ENCODE measurements around the gene CIAO2A. TPM values are rescaled to one million over a fixed set of nuclear protein-coding genes. Genes with fewer than 3 reads are reported as not detected.

CIAO2A gene
- total RNA-seq, 2 donors from 2014 or later: 86.5 to 106 TPM

DNA sequence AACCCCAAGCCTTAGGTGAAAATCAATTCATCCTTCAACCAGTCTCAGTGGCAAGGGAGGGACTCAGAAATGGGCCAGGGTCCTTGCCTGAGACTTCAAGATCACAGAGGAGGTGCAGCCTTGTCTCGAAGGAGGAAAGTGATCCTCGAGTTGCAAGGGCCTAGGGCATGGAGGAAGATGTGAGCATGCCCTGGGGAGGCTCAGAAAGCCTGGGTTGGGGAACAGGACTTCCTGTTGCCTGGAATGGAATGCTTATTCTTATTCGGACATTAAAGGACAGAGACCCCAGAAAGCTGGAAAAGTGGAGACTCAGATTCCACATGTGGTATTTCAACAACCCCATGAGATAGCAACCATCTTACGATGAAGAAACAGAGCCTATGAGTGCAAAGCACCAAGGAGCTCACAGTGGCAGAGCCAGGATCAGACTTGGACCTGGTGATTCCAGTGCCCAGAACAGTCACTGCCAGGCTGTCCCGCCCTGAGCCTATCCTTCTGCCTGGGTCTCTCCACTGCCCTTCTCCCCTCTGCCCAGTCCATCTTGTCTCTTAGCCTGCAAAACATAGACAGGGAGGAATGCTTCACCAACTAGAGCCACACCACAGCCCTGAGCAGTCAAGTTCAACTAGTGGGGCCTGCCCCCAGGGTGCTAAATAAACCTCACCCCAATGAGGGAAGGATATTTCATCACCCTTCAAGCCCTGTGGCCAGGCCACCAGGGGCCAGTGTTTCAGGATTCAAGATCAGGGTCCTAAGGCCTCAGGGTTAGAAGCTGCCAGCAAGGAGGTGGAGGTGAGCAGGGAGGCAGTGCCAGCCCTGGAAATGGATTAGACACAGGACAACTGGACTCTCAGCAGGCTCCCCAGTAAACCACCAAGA is 69.2 kb downstream of the CIAO2A start:
- DNase-seq (no peak), ATAC-seq (no peak)
- intact Hi-C loops (cut with DNase I, micrococcal nuclease): no loop called here

DNA sequence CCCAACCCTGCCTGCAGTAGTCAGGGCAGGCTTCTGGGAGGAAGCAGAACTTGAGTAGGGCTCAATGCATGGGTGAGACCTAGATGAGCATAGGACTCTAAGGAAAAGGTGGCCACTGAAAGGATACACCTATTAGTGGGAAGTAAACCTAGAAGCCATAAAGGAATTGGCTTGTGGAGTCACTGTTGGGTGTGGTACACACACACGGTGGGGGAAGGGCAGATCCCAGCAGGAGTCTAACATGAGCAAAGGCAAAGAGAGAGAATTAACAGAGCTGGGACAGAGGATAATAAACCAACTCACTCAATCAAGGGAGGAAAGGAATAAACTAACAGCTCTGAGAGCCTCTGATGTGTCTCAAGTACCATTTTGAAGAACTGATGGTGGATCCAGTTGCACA is 70.4 kb downstream of the CIAO2A start:
- ATAC-seq: peak; percentile 82
- intact Hi-C loops (cut with DNase I, micrococcal nuclease): no loop called here
- DNase-seq: peak; percentile 81 to 86

DNA sequence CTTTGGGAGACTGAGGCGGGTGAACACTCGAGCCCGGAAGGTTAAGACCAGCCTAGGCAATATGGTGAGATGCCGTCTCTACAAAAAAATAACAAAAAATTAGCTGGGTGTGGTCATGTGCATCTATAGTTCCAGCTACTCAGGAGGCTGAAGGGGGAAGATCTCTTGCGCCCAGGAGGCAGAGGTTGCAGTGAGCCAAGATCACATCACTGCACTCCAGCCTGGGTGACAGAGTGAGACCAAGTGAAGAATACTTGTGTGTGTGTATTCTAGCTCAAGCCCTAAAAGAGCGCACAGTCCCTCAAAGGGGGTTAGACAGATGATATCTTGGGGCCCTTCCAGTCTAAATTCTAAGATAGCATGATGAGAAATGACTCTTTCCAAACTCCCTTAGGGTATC is 71.1 kb downstream of the CIAO2A start:
- DNase-seq (no peak), ATAC-seq (no peak)
- intact Hi-C loops (cut with DNase I, micrococcal nuclease): no loop called here

Other genes starting within 250 kb of the CIAO2A start
- 10 to 100 TPM; 48.8 to 58.3 TPM for gene DAPK2, start 47.4 kb downstream of the CIAO2A start, total RNA-seq
- gene SNX1, start 2.1 kb upstream of the CIAO2A start, total RNA-seq: 100 to 1,000 TPM; 103 to 110 TPM
- under 1 TPM; 0.34 to 0.73 TPM for gene SNX22, start 57.9 kb upstream of the CIAO2A start, total RNA-seq
- gene PPIB, start 69.2 kb upstream of the CIAO2A start, total RNA-seq: 100 to 1,000 TPM; 284 to 324 TPM

Data from left colon (tissue), 2 donors.